Stimulated activated CD8-positive, alpha-beta memory T cell treated with anti-CD3 and anti-CD28 coated beads, Interleukin-4, amount 100 ng/mL, for 4 hours (primary cell): ENCODE measurements around the gene UMOD.
"Not testable (repeated sequence)": the region's sequence is repeated elsewhere in the genome, so short reads cannot be mapped to it uniquely, and the experiment has no call there.

Source experiments
- DNase-seq, 2 donors: peaks; one replicate each; pipeline ENCODE4 v3.0.0-alpha.2; 2020; ENCODE audit warnings: low read depth in 2 of 2, low spot score in 1 of 2

UMOD gene

GRCh38 chr16:20321671-20322070, 30.8 kb downstream of the UMOD start:
- DNase-seq = no peak

- DNase-seq = not testable (repeated sequence)
Measured at GRCh38 chr16:20321051-20321450, 31.5 kb downstream of the UMOD start.

- DNase-seq = no peak
Measured at GRCh38 chr16:20320592-20320991, 31.9 kb downstream of the UMOD start.

DNA sequence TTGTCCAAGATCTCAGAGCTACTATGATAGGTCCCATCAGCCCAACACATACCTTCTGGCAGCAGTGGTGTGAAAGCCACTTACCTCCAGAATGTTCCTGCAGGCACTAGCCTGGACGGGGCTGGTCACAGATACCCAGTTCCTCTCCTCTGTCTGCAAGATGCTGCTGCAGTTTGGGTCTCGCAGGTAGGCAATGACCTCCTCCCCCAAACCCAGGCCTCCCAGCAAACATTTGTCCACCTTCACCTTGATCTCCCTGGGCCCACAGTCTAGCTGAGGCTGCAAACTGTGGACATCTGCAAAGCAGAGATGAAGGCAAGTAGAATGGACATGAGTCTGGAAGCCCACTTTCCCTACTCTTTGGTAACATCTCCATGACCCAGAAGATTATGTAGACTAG, 32.3 kb downstream of the UMOD start:
- DNase-seq = no peak

- no peak for DNase-seq
Measured at GRCh38 chr16:20319406-20319805, 33.1 kb downstream of the UMOD start.

DNA sequence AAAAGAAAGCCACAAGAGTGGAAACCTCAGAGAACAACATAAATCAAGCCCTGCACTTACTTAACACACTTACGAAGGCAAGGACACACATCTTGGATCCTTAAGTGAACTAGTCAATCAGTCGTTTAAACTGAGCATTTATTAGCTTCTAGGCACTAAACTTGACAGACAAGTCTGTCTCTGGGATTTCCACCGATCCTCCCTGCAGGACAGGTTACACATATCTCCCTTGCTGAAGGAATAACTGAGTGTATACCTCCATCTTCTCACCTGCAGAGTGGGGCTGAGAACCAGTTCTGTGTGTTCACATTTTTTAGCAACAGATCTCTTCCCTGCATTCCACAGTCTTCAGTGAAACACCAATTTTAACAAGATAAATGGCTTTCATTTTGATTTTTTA, 34.1 kb downstream of the UMOD start:
- DNase-seq = no peak

DNA sequence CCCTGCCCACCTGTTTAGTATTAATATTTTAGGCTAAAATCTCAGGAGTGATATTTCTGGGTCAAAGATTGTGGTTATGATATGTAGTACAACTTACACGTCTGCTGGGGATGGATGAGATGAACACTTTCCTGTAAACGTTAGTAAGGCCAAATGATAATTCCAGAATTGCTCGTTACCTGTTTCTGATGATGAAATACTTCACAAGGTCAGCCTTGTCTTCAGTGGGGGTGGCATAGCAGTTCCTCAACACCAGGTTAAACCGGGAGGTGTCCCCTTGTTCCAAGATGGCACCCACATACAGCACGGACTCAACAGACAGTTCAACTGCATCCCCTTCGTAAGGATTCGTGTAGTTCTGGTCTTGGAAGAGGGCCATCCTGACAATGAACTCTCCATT, 34.5 kb downstream of the UMOD start:
- DNase-seq = no peak

DNA sequence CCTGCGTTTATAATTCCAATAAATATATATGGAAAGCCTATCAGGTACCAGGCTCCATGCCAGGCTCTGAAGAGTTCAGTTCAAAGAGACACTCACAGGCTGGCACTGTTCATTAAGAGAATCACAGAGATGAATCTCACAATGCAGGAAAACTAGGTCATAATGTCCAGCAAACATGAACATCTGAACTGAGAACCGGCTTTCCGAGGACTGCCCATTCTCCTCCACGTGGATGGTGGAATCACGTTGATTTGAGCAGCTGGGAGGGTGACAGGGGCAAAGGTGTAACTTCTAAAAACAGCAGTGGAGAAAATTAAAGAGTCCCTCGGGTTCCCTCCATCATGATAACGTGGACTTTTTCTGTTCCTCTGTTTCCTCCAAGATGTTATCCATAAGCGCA, 35.4 kb downstream of the UMOD start:
- DNase-seq = no peak

DNA sequence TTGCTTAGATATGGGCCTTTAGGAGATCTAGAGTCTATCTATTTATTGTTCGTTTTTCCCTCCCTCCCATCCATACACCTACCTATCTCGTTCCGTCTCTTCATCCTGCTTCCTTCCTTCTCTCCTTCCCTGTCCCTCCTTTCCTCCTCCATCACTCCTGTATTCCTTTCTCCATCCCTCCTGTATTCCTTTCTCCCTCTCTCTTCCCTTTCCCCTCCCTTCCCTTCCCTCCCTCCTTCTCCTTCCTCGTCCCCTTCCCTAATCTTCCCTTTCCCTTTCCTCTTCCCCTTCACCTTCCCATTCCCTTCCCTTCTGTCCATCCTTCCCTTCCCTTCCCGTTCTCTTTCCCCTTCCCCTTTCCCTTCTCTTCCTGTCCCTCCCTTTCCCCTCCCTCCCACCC, 35.8 kb downstream of the UMOD start:
- DNase-seq = no peak

GRCh38 chr16:20315764-20316163, 36.8 kb downstream of the UMOD start:
- no peak for DNase-seq

- DNase-seq = no peak
Measured at GRCh38 chr16:20314575-20314974, 37.9 kb downstream of the UMOD start.

GRCh38 chr16:20313741-20314140, 38.8 kb downstream of the UMOD start:
- DNase-seq = no peak

DNA sequence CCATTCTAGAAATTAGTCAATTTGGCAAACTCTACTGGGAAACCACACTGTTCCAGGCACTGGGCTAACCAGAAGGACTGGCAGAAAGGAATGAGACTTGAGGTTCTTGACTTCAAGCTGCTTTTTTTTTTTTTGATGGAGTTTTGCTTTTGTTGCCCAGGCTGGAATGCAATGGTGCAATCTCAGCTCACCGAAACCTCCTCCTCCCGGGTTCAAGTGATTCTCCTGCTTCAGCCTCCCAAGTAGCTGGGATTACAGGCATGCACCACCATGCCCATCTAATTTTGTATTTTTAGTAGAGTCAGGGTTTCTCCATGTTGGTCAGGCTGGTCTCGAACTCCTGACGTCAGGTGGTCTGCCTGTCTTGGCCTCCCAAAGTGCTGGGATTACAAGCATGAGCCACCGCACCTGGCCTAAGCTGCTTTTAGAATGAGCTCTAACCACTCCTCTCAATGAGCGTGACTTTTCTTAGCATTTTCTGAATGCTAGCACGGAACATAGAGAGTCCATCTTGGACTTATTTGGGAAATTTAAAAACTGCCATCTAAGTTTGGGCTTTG, 39.9 kb downstream of the UMOD start:
- not testable (repeated sequence) for DNase-seq

DNA sequence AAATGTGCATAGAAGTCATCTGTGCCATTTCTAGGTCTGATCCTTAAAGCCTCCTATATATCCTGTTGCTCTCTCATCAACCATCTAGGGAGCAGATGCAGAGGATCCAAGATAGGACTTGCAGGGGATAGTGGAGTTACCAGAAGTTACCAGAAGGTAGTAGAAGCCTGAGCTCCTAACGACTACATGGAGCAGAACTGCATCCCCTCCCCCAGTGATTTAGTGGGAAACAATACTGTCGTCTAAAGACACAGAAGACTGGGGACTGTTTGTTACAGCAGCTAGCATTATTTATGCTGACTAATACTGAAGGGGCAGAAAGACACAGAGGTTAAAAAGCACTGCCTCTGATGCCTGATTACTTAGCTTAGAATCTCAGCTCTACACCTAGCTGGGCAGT, 41.0 kb downstream of the UMOD start:
- DNase-seq = no peak

DNA sequence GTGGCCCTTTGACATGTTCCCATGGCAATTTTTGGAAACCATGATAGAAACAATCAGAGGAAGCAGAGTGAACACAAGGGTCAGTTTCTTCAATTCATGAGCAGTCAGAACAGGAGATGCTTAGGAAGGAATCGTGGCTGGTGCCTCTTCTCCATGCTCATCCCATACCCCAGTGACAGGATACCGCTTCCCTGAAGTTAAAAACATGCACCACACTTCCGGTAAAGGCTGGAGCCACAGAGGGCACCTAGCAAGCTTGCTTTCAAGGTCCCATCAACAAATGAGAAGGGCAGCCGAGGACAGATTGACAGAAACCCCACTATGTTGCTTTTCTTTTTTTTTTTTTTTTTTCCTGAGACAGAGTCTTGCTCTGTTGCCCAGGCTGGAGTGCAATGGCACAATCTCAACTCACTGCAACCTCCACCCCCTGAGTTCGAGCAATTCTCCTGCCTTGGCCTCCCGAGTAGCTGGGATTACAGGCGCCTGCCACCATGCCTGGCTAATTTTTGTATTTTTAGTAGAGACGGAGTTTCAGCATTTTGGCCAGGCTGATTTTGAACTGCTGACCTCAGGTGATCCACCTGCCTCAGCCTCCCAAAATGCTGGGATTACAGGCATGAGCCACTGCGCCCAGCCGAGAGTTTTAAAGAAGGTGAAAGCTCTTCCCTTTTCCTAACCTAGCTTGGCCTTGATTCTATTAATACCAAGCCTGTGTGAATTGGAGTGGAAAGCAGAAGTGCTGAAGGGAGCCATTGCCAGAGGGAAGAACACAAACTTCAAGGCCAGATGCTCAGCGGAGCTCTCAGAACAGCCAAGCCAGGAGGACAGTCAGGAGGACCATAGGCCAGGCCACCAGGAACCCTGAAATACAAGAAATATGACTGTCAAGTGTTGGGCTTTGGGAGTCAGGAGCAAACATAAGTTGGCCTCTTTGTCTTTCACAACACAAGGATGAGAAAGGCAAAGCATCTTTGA, 41.8 kb downstream of the UMOD start:
- DNase-seq = no peak

- no peak for DNase-seq
Measured at GRCh38 chr16:20309786-20310185, 42.7 kb downstream of the UMOD start.

- DNase-seq = no peak
Measured at GRCh38 chr16:20308801-20309590, 43.5 kb downstream of the UMOD start.

GRCh38 chr16:20308266-20308665, 44.2 kb downstream of the UMOD start:
- DNase-seq = no peak

DNA sequence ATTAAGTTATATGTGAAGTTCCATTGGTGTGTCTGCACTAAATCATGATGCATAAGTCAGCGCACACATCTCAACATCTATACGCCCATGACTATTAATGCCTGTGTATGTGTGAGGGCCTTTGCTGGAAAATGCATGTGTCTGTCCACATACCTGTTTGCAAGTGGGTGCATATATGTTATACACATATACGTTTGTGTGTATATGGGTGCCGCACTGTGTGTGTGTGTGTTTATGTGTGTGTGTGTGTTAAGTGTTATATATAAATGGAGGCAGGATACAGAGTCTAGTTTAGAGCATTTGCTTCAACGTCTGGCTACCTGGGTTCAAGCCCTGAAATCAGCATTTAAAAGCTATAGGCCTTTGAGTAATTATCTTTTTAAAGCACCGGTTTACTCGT, 44.7 kb downstream of the UMOD start:
- DNase-seq = no peak

- no peak for DNase-seq
Measured at GRCh38 chr16:20307240-20307671, 45.3 kb downstream of the UMOD start.

DNA sequence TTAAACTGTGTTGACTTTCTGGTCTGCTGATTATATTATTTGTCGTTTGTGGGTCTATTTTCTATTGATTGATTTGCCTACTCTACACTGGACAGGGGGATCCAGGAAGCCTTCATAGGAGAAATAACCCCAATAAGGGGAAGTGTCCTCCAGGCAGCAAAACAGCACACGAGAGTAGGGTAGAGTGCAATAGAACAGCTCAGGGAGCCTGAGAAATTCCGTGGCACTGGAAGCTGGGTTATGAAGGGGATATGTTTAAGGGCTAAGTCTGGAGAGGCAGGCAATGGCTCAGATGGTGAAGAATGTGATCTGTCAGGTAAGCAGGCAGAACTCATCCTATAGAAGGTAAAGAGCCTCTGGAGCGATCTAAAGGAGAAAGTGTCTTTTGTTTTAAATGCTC, 46.1 kb downstream of the UMOD start:
- no peak for DNase-seq

DNA sequence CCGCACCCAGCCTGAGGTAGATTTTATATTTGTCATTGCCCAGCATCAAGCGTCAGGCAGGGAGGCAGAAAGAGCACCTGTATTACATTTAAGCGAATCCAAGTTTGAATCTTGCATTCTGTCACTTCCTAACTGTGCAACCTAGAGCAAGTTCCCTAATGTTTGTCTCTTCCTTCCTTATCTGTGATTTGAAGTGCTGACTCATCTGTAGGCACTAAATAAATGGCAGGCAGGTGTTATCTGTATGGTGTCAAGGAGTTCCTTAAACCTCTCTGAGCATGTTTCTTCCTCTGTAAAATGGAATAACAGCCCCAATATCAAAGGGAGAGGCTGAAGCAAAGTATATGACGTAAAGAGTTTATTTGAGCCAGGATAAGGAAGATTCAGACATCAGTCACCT, 49.5 kb downstream of the UMOD start:
- DNase-seq = no peak
